ENCODE measurements around the gene MYBBP1A.

- no peak for TF ChIP-seq CTCF (conservative IDR thresholded peaks at IDR 0.05; ENCODE audit: low read depth, low read length)
- TF ChIP-seq EZH2 (IDR thresholded peaks at IDR 0.05; ENCODE audit: borderline replicate concordance, low read depth, low read length, poor library complexity, severe bottlenecking): no peak
These were observed 16.9 kb upstream of the MYBBP1A start for GRCh38 chr17:4572131-4572530.

All from A673 (cell line).